HG03469 (cell line): ENCODE data around the gene POU5F1.

ENCODE experiments used
- ATAC-seq: cut with Tn5 transposase; IDR thresholded peaks from one replicate; pipeline ENCODE4 v1.9.1; 2021; ENCODE audit warnings: mild to moderate bottlenecking, moderate library complexity, moderate number of reproducible peaks; ENCODE audit not compliant: unreplicated experiment

POU5F1 gene

DNA sequence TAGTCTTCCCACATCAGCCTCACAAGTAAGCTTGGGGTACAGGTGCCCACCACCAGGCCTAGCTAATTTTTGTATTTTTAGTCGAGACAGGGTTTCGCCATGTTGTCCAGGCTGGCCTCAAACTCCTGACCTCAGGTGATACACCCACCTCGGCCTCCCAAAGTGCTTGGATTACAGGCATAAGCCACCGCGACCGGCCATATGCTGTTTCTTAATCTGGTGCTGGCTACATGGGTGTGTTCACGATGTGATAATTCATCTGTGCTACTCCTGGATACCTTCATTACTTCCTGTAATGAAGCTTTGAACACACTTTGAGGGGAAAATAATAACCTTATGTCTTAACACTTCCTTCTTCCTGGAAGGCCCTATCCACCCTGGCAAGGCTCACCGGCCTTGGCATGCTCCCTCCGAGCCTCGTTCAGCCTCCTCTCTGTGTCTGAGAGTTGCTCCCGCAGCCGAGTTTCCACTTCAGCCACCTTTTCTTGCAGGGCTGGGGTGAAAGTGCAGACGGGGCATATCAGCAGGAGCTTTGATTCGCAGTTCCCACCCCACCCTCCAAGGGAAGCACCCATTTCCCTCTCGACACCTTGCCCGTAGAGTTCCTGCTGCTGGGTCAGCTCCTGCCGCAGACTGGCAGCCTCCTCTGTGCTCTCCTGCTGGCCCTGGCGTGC is 26.0 kb downstream of the POU5F1 start:
- ATAC-seq, result no peak

GRCh38 chr6:31143148-31143547 is 27.3 kb downstream of the POU5F1 start:
- no peak for ATAC-seq

- ATAC-seq, result no peak
Measured at GRCh38 chr6:31142361-31142761, 28.1 kb downstream of the POU5F1 start.

DNA sequence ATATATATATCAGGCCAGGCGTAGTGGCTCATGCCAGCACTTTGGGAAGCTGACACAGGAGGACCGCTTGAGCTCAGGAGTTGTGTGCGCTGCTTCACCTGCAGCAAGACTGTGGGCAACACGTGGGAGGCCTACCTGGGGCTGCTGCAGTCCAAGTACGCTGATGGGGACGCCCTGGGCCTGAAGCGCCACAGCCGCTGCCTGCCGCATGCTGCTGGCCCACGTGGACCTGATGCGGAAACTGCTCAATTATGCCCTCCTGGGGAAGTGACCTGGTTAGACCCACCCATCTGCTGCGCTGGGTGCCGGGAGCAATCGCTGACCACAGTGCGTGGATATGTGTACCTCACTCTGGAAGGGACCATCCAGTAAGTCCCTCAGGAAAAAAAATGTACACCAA is 29.8 kb downstream of the POU5F1 start:
- no peak for ATAC-seq

DNA sequence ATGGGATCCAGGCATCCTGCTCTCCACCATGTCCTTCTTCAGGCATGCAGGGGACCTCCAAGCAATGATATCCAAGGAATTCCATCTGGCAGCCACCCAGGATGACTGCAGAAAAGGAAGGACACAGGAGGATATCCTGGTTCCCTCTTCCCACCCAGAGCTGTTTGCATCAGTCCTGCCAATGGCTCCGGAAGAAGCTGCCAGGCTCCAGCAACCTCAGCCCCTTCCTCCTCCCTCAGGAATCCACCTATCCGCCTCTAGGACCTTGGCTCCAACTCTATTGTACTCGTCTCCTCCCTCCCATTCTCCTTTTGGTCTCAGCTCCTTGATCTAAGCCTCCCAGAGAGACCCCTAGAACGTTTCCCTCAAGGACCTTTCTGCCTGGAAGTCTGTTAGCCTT is 30.9 kb downstream of the POU5F1 start:
- no peak for ATAC-seq

GRCh38 chr6:31138982-31139381 is 31.5 kb downstream of the POU5F1 start, which contains the start of gene PSORS1C2:
PSORS1C2 (minus strand) TSS chr6:31139066; CDS start chr6:31139026, 40 bp downstream.
- ATAC-seq, result no peak

GRCh38 chr6:31135710-31136109 is 34.8 kb downstream of the POU5F1 start:
- ATAC-seq, result no peak

DNA sequence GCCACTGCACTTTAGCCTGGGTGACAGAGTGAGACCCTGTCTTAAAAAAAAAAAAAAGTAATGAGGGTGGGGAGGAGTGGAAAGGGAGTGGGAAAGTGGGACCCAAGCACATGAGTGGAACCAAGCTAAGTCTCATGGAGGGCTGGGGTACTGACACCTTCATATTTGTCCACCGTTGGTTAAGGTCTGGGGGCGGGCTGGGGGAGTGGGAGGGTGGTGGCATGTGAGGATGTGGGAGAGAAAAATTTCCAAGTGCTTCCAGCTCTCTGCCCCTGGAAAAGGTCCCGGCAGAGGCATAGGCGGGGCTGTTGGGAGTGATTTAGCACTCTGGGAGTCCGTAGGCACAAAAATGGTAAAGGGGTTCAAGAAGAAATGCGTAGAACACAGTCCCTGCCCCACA is 37.7 kb downstream of the POU5F1 start:
- no peak for ATAC-seq

DNA sequence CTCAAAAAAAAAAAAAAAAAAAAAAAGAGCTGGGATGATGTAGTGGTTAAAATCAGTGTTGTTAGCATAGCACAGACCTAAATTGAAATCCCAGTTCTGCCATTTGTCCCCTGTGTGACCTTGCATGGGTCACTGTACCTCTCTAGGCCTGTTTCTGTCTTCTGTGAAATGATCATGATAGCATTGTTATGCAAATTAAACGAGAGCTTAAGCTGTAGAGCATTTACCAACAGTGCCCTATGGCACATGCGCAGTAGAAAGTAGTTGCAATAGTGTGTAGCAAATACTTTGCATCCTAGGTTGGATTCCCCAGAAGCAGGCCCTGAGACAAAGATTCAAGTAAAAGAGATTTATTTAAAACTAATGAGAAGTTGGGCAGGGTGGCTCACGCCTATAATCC is 38.9 kb downstream of the POU5F1 start:
- ATAC-seq, result no peak

DNA sequence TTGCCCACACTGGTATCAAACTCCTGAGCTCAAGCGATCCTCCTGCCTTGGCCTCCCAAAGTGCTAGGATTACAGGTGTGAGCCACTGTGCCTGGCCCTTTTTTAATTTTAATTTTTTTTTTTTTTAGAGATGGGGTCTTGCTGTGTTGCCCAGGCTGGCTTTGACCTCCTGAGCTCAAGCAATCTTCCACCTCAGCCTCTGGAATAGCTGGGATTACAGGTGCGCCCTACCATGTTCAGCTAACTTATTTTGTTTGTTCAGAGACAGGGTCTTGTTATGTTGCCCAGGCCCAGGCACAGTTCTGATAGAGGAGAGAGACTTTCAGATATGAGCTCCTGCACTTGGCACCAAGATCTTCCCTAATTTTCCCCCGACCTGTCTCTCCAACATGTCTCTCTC is 39.7 kb downstream of the POU5F1 start:
- ATAC-seq, result no peak

GRCh38 chr6:31129130-31129529 is 41.4 kb downstream of the POU5F1 start:
- no peak for ATAC-seq

DNA sequence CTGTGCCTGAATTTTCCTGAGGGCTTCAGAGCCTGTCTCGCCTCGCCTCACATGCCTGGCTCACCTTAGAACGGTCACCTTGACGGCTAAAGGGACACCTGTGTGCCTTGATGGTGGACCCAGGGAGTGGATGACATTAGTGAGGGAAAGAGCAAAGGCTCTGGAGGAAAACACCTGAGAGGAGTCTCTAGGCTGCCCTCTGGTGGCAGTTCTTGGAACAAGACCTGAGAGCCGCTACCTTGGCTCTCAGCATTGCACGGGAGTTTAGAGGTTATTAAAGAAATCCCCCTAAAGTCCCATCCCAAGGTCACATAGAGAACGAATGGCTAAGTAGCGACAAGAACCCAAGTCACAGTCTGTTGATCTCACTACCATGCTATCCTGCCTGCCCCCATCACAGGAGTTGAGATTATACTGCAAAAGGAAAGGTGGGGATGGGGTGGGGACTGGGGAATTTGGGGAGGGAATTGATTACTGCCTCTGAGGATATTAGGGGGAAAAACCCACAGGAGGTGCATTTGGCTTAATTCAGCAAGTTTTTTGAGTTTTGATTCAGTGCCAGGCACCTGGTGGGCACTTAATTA is 42.3 kb downstream of the POU5F1 start:
- ATAC-seq, result no peak

- ATAC-seq, result no peak
Measured at GRCh38 chr6:31126396-31127175, 43.9 kb downstream of the POU5F1 start.

- no peak for ATAC-seq
Measured at GRCh38 chr6:31125586-31126363, 44.7 kb downstream of the POU5F1 start.

DNA sequence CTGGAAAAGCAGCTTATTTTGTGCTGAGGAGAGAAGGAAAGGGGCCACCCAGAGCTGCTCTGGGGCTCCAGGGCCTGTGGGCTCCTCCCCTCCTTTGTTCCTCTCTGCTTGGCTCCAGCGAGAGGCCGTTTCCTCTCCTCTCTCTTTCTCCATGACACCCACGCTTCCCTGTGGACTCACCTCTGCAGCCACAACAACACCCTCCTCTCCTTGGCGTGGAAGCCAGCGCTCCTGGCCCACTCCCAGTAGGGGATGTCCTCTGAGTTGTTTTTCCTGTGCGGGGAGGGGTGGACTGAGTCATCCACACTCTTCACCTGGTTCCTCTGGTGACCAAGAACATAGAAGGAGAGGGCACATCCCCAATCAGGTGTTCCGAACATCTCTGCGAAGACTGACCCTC is 45.3 kb downstream of the POU5F1 start:
- ATAC-seq, result no peak

DNA sequence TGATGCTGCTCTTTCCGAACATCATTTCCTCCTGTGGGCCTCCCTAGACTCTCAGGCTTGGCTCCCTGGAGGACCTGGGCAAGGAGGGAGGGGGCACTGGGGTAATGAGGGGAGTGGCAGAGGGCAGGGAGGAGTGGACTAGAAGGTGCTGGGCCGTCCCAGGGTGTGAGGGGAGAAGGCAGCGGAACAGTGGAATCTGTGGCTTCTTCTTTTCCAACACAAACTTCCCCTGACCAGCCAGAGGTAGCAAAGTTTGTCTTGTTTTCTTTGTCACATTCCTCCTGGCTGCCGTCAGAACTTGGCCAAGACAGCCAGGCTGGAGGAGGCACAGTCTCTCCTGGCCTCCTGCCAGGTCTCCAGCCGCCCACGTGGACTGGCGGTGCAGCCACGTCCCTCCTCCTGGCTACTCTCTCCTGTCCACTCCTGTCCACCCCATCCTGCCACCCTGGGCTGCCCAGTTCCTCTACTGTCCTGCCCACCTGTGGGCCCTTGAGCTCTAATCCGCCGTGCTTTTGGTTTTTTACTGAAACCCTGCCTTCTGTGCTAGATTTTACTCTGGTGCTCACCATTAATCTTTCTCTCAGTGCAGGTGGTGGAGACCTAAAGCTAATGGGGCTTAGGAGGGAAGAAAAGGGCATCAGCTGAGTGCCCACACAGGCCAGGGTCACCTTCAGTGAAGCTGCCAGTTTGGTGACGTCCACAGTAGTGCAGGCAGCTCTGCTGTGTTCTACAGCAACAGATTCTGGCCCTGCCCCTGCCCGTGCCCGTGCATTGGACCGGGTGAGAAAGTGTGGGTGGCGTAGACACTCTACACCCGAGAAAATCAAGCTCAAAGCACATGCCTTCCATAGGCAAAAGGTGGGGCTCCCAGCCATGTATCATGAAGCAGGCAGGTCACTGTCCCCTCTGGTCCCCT is 47.4 kb downstream of the POU5F1 start:
- ATAC-seq, result no peak

GRCh38 chr6:31121131-31121790 is 49.2 kb downstream of the POU5F1 start:
- no peak for ATAC-seq

DNA sequence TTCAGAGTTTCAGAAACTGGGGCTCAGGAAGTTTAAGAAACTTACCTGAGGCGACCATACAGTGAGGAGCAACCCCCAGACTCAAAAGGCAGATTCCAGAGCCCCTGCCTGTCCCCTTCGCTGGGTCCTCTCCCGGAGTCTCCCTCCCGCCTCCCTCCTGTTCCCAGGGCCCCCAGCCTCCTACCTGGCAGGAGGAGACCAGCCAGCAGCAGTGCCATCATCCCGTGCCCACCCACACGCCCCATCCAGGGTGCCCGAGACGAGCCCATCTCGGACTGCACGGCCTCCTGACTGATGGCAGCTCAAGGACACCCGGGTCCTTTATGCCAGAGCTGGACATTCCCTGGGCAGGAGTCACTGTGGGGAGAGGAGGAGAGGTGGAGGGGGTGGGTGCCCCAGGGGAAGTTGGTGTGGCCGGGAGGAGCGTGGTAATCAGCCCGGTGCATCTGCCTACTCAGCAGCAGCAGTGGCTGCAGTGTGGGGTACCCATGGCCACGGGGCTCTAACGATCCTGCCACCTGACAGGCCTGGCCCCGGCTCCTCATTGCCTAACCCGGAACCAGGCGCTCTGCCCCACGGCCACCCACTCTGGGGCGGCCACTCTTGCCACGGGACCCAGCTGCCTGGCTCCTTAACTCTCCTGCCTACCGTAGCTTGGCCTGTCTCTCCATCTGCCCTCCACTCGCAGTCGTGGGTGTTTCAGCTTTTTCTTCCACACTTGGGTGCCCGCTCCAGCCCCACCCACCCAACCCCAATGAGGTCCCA is 50.1 kb downstream of the POU5F1 start, which contains the start of gene CDSN:
TSS of gene CDSN (minus strand) at position 296 of the 765 bp plus-strand sequence. CDS start at position 269, 27 bp downstream.
- no peak for ATAC-seq

DNA sequence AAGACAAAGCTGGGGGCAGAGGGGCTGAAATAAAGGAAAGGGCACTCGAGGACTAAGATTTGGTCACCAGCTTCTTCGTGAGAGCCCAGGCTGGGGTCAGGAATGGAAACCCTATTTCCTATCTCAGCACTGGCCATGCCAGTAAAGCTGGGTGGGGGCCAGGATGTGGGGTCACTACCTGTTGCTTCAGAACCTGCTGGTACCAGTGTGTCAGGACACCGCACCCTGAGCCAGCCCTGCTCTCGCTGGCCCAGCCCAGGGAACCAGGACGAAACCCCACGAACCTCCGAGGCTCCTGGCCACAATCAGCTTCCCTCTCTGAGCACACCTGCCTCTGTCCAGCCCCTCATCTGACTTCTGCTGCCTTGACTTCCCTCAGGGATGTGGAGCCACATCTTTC is 52.3 kb downstream of the POU5F1 start:
- ATAC-seq, result no peak
